ENCODE data around the gene PODNL1. TPM values are rescaled to one million over a fixed set of nuclear protein-coding genes. Genes with fewer than 3 reads are reported as not detected.

Gene PODNL1
- polyA plus RNA-seq, 3 donors, result 1.2 to 1.4 (median 1.3) TPM

GRCh38 chr19:13884726-13885591 lies 53.3 kb downstream of the PODNL1 start:
- H2AFZ ChIP-seq (ENCODE audit: insufficient read depth, low read depth, low read length, poor library complexity, severe bottlenecking), result no peak overlapping the region
- no peaks in the 10 kb centered on the region for H3K9me3 ChIP-seq (replicated peaks in 1 of 2; ENCODE audit: control insufficient read depth in 1 of 2, insufficient read depth in 1 of 2, low read length in 2 of 2)
- Mint-ChIP-seq H3K36me3 (no peaks in the 10 kb centered on the region), H3K9me3 (peaks cover 0 to 4% (median 0%) of the 10 kb centered on the region in 7 donors), H3K4me1 (peaks cover 24% of the 10 kb centered on the region), H3K27me3 (ENCODE audit: low read depth in 3 of 3) (peaks cover 10 to 30% (median 20%) of the 10 kb centered on the region in 3 donors), H3K27ac (no peak overlapping the region), H3K4me3 (no peak overlapping the region)
- H3K4me2 ChIP-seq (replicated peaks; ENCODE audit: extremely low read depth, low read length, poor library complexity, severe bottlenecking), result no peak overlapping the region
- no peak overlapping the region for H3K9ac ChIP-seq (ENCODE audit: insufficient read depth, low read length, poor library complexity, severe bottlenecking)
- no peak overlapping the region for H3K4me3 ChIP-seq (replicated peaks in 1 of 3; ENCODE audit: low read depth in 2 of 3, low read length in 3 of 3)
- no peak for DNase-seq
- H3K27ac ChIP-seq (ENCODE audit: low read depth in 1 of 2, low read length in 2 of 2), result no peak overlapping the region
- H3K36me3 ChIP-seq (replicated peaks in 1 of 2; ENCODE audit: control insufficient read depth in 1 of 2, insufficient read depth in 2 of 2, low read length in 2 of 2), result no peaks in the 10 kb centered on the region
- intact Hi-C loops (cut with micrococcal nuclease), result loop anchor here (5.0 to 10.0 kb wide), 4 partner anchors 160 to 460 kb away; partner anchors contain the start of genes ASF1B (in 1 of the 2) and MISP3 (in 1 of the 2)
- no peaks in the 10 kb centered on the region for H4K20me1 ChIP-seq (ENCODE audit: insufficient read depth, low read length)
- 98% methylated on average over 16 of the region's 26 CpGs for WGBS (ENCODE audit: insufficient coverage)
- no peaks in the 10 kb centered on the region for H3K79me2 ChIP-seq (ENCODE audit: insufficient read depth, low read length)
- TF ChIP-seq, protein P1, sequence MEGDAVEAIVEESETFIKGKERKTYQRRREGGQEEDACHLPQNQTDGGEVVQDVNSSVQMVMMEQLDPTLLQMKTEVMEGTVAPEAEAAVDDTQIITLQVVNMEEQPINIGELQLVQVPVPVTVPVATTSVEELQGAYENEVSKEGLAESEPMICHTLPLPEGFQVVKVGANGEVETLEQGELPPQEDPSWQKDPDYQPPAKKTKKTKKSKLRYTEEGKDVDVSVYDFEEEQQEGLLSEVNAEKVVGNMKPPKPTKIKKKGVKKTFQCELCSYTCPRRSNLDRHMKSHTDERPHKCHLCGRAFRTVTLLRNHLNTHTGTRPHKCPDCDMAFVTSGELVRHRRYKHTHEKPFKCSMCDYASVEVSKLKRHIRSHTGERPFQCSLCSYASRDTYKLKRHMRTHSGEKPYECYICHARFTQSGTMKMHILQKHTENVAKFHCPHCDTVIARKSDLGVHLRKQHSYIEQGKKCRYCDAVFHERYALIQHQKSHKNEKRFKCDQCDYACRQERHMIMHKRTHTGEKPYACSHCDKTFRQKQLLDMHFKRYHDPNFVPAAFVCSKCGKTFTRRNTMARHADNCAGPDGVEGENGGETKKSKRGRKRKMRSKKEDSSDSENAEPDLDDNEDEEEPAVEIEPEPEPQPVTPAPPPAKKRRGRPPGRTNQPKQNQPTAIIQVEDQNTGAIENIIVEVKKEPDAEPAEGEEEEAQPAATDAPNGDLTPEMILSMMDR (IDR thresholded peaks at IDR 0.05), result no peak
- H3K4me1 ChIP-seq (ENCODE audit: control insufficient read depth in 1 of 2, insufficient read depth in 2 of 2, low read length in 2 of 2), result peaks cover 28% of the 10 kb centered on the region in 2 donors
- peaks cover 0 to 16% of the 10 kb centered on the region in 2 donors for H3K27me3 ChIP-seq (ENCODE audit: control insufficient read depth in 2 of 2, insufficient read depth in 2 of 2, low read length in 2 of 2)

DNA sequence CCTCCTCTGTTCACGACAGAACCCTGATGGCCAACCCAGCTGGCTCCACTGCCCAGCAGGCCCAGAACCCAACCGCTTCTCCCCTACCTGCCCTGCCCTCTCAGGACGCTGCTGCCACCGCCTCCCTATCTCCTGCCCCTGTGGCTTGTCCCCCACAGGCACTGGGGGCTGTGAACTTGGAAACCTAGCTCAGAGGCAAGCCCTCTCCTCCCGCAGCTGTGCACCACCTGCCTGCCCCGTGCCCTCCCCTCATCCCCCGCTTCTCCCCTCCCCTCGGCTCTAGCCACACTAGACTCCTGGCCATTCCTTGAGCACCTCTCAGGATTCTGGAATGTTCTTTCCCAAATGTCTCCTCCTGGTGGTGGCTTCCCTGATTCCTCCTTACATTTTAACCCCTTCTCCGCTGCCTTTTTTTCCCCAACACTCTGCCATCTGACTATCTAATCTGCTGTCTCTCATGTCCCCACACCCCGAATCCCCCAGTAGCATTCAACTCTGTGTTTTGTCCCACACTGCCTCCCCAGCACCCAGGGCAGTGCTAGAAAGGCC lies 54.6 kb downstream of the PODNL1 start:
- Histone ChIP-seq H3K36me3 (replicated peaks in 1 of 2; ENCODE audit: control insufficient read depth in 1 of 2, insufficient read depth in 2 of 2, low read length in 2 of 2) (no peaks in the 10 kb centered on the region), H3K4me2 (replicated peaks; ENCODE audit: extremely low read depth, low read length, poor library complexity, severe bottlenecking) (no peak overlapping the region), H3K9ac (ENCODE audit: insufficient read depth, low read length, poor library complexity, severe bottlenecking) (no peak overlapping the region), H4K20me1 (ENCODE audit: insufficient read depth, low read length) (no peaks in the 10 kb centered on the region), H3K9me3 (replicated peaks in 1 of 2; ENCODE audit: control insufficient read depth in 1 of 2, insufficient read depth in 1 of 2, low read length in 2 of 2) (no peaks in the 10 kb centered on the region), H3K4me3 (replicated peaks in 1 of 3; ENCODE audit: low read depth in 2 of 3, low read length in 3 of 3) (no peak overlapping the region), H3K4me1 (ENCODE audit: control insufficient read depth in 1 of 2, insufficient read depth in 2 of 2, low read length in 2 of 2) (peaks cover 31 to 40% of the 10 kb centered on the region in 2 donors), H3K79me2 (ENCODE audit: insufficient read depth, low read length) (no peaks in the 10 kb centered on the region), H2AFZ (ENCODE audit: insufficient read depth, low read depth, low read length, poor library complexity, severe bottlenecking) (no peak overlapping the region), H3K27me3 (ENCODE audit: control insufficient read depth in 2 of 2, insufficient read depth in 2 of 2, low read length in 2 of 2) (peaks cover 0 to 16% of the 10 kb centered on the region in 2 donors), H3K27ac (ENCODE audit: low read depth in 1 of 2, low read length in 2 of 2) (no peak overlapping the region)
- intact Hi-C loops (cut with micrococcal nuclease), result loop anchor here (5.0 to 10.0 kb wide), 4 partner anchors 161 to 461 kb away; partner anchors contain the start of genes ASF1B (in 1 of the 2) and MISP3 (in 1 of the 2)
- TF ChIP-seq, protein P1 (IDR thresholded peaks at IDR 0.05), result no peak
- no peak for DNase-seq
- H3K4me3 Mint-ChIP-seq, result peak overlapping the region in 1 of 2 donors; percentile 19
- 84% methylated on average over 8 of the region's 10 CpGs for WGBS (ENCODE audit: insufficient coverage)
- peak overlapping the region in 1 of 7 donors; percentile 19 for H3K27ac Mint-ChIP-seq
- H3K36me3 Mint-ChIP-seq, result no peaks in the 10 kb centered on the region
- peaks cover 33% of the 10 kb centered on the region for H3K4me1 Mint-ChIP-seq
- peaks cover 13 to 31% (median 20%) of the 10 kb centered on the region in 3 donors for H3K27me3 Mint-ChIP-seq (ENCODE audit: low read depth in 3 of 3)
- peaks cover 0 to 4% (median 0%) of the 10 kb centered on the region in 7 donors for H3K9me3 Mint-ChIP-seq
